WTC11 (cell line): ENCODE measurements around the gene ZNF407. TPM values are rescaled to one million over a fixed set of nuclear protein-coding genes. Genes with fewer than 3 reads are reported as not detected.

Experiments
- ATAC-seq: fragments of 200-7000 bp; cut with Tn5 transposase; 2 replicates; pipeline ENCODE4 v1.10.0; 2021; ENCODE audit warnings: mild to moderate bottlenecking, moderate library complexity
- CTCF ChIA-PET: fragments of 300-600 bp; sonication (Branson Sonifier 250); formaldehyde crosslinking; loops from one replicate; lab custom pipeline; 2021; ENCODE audit warnings: antibody characterized with exemption; lab: Charles Lee
- POLR2A ChIA-PET: fragments of 350-600 bp; sonication (Branson Sonifier 250); formaldehyde crosslinking; loops from one replicate; lab custom pipeline; 2021; ENCODE audit warnings: antibody characterized with exemption; lab: Charles Lee
- DNase-seq: peaks from one replicate; pipeline ENCODE4 v3.0.0; 2021; ENCODE audit warnings: low spot score
- H3K27ac Mint-ChIP-seq: 2 replicates; pipeline ENCODE4 v1.8.0; 2021; ENCODE audit warnings: mixed read lengths
- H3K27me3 Mint-ChIP-seq: 2 replicates; pipeline ENCODE4 v1.8.0; 2021; ENCODE audit warnings: low read depth, mild to moderate bottlenecking, moderate library complexity, mixed read lengths
- H3K36me3 Mint-ChIP-seq: 2 replicates; pipeline ENCODE4 v1.8.0; 2021; ENCODE audit warnings: mixed read lengths
- H3K4me1 Mint-ChIP-seq: 2 replicates; pipeline ENCODE4 v1.8.0; 2022; ENCODE audit warnings: mixed read lengths
- H3K4me3 Mint-ChIP-seq: 2 replicates; pipeline ENCODE4 v1.8.0; 2021; ENCODE audit warnings: mild to moderate bottlenecking, moderate library complexity, mixed read lengths
- H3K9me3 Mint-ChIP-seq: 2 replicates; pipeline ENCODE4 v1.8.0; 2021; ENCODE audit warnings: mixed read lengths
- CREM ChIP-seq: sonication (generic); formaldehyde crosslinking; IDR thresholded peaks from 2 replicates; pipeline ENCODE4 v1.8.1; 2022; ENCODE audit warnings: mild to moderate bottlenecking, missing genetic modification reagents, moderate library complexity
- CTCF ChIP-seq: fragments of 200-600 bp; IDR thresholded peaks from 2 replicates; pipeline ENCODE4 v1.8.0; 2022; ENCODE audit warnings: antibody characterized with exemption
- ELF4 ChIP-seq: sonication (generic); formaldehyde crosslinking; IDR thresholded peaks from 2 replicates; pipeline ENCODE4 v1.8.1; 2022; ENCODE audit warnings: low read depth, mild to moderate bottlenecking, moderate library complexity, missing genetic modification reagents
- ETV6 ChIP-seq: sonication (generic); formaldehyde crosslinking; IDR thresholded peaks from 2 replicates; pipeline ENCODE4 v1.8.1; 2022; ENCODE audit warnings: mild to moderate bottlenecking, missing genetic modification reagents
- FOXP4 ChIP-seq: sonication (generic); formaldehyde crosslinking; IDR thresholded peaks from 2 replicates; pipeline ENCODE4 v1.8.0; 2022; ENCODE audit warnings: mild to moderate bottlenecking, missing genetic modification reagents
- GRHL2 ChIP-seq: fragments of 250-450 bp; sonication (Bioruptor Pico); IDR thresholded peaks from 2 replicates; pipeline ENCODE4 v1.8.0; 2022; ENCODE audit warnings: mild to moderate bottlenecking, moderate library complexity; ENCODE audit not compliant: insufficient replicate concordance, severe bottlenecking
- IRF1 ChIP-seq: sonication (generic); formaldehyde crosslinking; IDR thresholded peaks from 2 replicates; pipeline ENCODE4 v1.8.0; 2023; ENCODE audit warnings: missing genetic modification reagents
- IRF2 ChIP-seq: sonication (generic); formaldehyde crosslinking; IDR thresholded peaks from 2 replicates; pipeline ENCODE4 v1.8.0; 2022; ENCODE audit warnings: low read depth, missing genetic modification reagents, borderline replicate concordance
- MYBL2 ChIP-seq: sonication (generic); formaldehyde crosslinking; IDR thresholded peaks from 2 replicates; pipeline ENCODE4 v1.8.1; 2023; ENCODE audit warnings: mild to moderate bottlenecking, moderate library complexity, missing genetic modification reagents
- TEAD1 ChIP-seq: sonication (generic); formaldehyde crosslinking; IDR thresholded peaks from 2 replicates; pipeline ENCODE4 v1.8.0; 2022; ENCODE audit warnings: mild to moderate bottlenecking, missing genetic modification reagents
- ZBTB43 ChIP-seq: sonication (generic); formaldehyde crosslinking; IDR thresholded peaks from 2 replicates; pipeline ENCODE4 v1.8.1; 2023; ENCODE audit warnings: mild to moderate bottlenecking, missing genetic modification reagents
- ZNF671 ChIP-seq: fragments of 250-450 bp; sonication (Bioruptor Pico); IDR thresholded peaks from 2 replicates; pipeline ENCODE4 v1.8.0; 2021; ENCODE audit warnings: mild to moderate bottlenecking
- total RNA-seq: library from RNA; stranded (reverse); gene quantifications from 3 replicates; pipeline ENCODE4 v1.2.3, GENCODE V29; 2021
- TF ChIP-seq, protein P1 (sequence below): sonication (generic); formaldehyde crosslinking; IDR thresholded peaks from 2 replicates; pipeline ENCODE4 v1.8.1; 2022; ENCODE audit warnings: low read depth, mild to moderate bottlenecking, moderate library complexity, missing genetic modification reagents, borderline replicate concordance
- TF ChIP-seq, protein P2 (sequence below): sonication (generic); formaldehyde crosslinking; conservative IDR thresholded peaks from 2 replicates; pipeline ENCODE4 v1.8.1; 2022; ENCODE audit warnings: mild to moderate bottlenecking, missing genetic modification reagents
- TF ChIP-seq, protein P3 (sequence below): sonication (generic); formaldehyde crosslinking; IDR thresholded peaks from 2 replicates; pipeline ENCODE4 v1.8.1; 2022; ENCODE audit warnings: mild to moderate bottlenecking, moderate library complexity, missing genetic modification reagents
- TF ChIP-seq, protein P4 (sequence below): sonication (generic); formaldehyde crosslinking; IDR thresholded peaks from 2 replicates; pipeline ENCODE4 v1.8.1; 2022; ENCODE audit warnings: missing genetic modification reagents, borderline replicate concordance
- TF ChIP-seq, protein P5 (sequence below): sonication (generic); formaldehyde crosslinking; IDR thresholded peaks from 2 replicates; pipeline ENCODE4 v1.8.1; 2023; ENCODE audit warnings: mild to moderate bottlenecking, missing genetic modification reagents, moderate library complexity
- TF ChIP-seq, protein P6 (sequence below): fragments of 250-450 bp; sonication (Bioruptor Pico); IDR thresholded peaks from 2 replicates; pipeline ENCODE4 v1.9.0; 2021; ENCODE audit warnings: mild to moderate bottlenecking

ZNF407 gene
- total RNA-seq, 1 experiment from 2014 or later, result 6.5 TPM

DNA sequence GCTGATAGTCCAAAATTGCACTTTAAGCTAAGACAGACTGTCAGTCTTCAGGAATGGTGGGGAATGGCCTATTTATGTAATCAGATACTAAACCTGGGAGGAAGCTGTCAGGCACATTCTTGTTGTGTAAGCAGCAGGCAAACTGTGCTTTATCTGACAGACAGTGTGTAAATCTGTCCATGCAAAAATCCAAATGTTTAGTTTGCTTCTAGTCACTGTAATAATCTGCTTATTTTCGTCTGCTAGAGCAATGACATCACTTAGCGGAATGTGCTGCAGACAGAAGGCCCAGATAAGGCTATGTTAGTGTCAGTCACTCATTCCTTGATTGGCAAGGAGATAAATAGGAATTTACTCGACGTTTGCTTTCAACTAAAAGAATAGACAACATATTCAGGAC, 263.5 kb downstream of the ZNF407 start (continued):
- TF ChIP-seq, protein P1, sequence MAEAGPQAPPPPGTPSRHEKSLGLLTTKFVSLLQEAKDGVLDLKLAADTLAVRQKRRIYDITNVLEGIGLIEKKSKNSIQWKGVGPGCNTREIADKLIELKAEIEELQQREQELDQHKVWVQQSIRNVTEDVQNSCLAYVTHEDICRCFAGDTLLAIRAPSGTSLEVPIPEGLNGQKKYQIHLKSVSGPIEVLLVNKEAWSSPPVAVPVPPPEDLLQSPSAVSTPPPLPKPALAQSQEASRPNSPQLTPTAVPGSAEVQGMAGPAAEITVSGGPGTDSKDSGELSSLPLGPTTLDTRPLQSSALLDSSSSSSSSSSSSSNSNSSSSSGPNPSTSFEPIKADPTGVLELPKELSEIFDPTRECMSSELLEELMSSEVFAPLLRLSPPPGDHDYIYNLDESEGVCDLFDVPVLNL (CRISPR knock-in tag), result no peak
- TF ChIP-seq, protein P2, sequence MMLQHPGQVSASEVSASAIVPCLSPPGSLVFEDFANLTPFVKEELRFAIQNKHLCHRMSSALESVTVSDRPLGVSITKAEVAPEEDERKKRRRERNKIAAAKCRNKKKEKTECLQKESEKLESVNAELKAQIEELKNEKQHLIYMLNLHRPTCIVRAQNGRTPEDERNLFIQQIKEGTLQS (CRISPR knock-in tag), result no peak
- no peak for TF ChIP-seq CREM
- TF ChIP-seq, protein P3, sequence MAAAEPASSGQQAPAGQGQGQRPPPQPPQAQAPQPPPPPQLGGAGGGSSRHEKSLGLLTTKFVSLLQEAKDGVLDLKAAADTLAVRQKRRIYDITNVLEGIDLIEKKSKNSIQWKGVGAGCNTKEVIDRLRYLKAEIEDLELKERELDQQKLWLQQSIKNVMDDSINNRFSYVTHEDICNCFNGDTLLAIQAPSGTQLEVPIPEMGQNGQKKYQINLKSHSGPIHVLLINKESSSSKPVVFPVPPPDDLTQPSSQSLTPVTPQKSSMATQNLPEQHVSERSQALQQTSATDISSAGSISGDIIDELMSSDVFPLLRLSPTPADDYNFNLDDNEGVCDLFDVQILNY (CRISPR knock-in tag), result no peak
- no peak for TF ChIP-seq ETV6 (CRISPR knock-in tag)
- no peak for TF ChIP-seq IRF1
- TF ChIP-seq FOXP4 (CRISPR knock-in tag), result no peak
- TF ChIP-seq, protein P4, sequence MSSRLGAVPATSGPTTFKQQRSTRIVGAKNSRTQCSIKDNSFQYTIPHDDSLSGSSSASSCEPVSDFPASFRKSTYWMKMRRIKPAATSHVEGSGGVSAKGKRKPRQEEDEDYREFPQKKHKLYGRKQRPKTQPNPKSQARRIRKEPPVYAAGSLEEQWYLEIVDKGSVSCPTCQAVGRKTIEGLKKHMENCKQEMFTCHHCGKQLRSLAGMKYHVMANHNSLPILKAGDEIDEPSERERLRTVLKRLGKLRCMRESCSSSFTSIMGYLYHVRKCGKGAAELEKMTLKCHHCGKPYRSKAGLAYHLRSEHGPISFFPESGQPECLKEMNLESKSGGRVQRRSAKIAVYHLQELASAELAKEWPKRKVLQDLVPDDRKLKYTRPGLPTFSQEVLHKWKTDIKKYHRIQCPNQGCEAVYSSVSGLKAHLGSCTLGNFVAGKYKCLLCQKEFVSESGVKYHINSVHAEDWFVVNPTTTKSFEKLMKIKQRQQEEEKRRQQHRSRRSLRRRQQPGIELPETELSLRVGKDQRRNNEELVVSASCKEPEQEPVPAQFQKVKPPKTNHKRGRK (CRISPR knock-in tag), result no peak
- no peak for TF ChIP-seq ZBTB43 (CRISPR knock-in tag)
- no peak for TF ChIP-seq GRHL2 (CRISPR knock-in tag)
- no peak for TF ChIP-seq MYBL2 (CRISPR knock-in tag)
- no peak for TF ChIP-seq ZNF671
- TF ChIP-seq, all 79 proteins: peak for 0

- Mint-ChIP-seq H3K27ac (no peak overlapping the region), H3K4me3 (no peak overlapping the region), H3K4me1 (no peaks in the 10 kb centered on the region), H3K27me3 (no peaks in the 10 kb centered on the region), H3K36me3 (no peaks in the 10 kb centered on the region), H3K9me3 (no peaks in the 10 kb centered on the region)
- ATAC-seq, result no peak
- ChIA-PET CTCF (no interaction called here), POLR2A (no interaction called here)
- no peak for DNase-seq
- TF ChIP-seq ELF4 (CRISPR knock-in tag) (no peak), IRF2 (CRISPR knock-in tag) (no peak), TEAD1 (CRISPR knock-in tag) (no peak), CTCF (no peak)
- TF ChIP-seq, protein P5, sequence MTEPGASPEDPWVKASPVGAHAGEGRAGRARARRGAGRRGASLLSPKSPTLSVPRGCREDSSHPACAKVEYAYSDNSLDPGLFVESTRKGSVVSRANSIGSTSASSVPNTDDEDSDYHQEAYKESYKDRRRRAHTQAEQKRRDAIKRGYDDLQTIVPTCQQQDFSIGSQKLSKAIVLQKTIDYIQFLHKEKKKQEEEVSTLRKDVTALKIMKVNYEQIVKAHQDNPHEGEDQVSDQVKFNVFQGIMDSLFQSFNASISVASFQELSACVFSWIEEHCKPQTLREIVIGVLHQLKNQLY (CRISPR knock-in tag), result no peak
- TF ChIP-seq, protein P6, sequence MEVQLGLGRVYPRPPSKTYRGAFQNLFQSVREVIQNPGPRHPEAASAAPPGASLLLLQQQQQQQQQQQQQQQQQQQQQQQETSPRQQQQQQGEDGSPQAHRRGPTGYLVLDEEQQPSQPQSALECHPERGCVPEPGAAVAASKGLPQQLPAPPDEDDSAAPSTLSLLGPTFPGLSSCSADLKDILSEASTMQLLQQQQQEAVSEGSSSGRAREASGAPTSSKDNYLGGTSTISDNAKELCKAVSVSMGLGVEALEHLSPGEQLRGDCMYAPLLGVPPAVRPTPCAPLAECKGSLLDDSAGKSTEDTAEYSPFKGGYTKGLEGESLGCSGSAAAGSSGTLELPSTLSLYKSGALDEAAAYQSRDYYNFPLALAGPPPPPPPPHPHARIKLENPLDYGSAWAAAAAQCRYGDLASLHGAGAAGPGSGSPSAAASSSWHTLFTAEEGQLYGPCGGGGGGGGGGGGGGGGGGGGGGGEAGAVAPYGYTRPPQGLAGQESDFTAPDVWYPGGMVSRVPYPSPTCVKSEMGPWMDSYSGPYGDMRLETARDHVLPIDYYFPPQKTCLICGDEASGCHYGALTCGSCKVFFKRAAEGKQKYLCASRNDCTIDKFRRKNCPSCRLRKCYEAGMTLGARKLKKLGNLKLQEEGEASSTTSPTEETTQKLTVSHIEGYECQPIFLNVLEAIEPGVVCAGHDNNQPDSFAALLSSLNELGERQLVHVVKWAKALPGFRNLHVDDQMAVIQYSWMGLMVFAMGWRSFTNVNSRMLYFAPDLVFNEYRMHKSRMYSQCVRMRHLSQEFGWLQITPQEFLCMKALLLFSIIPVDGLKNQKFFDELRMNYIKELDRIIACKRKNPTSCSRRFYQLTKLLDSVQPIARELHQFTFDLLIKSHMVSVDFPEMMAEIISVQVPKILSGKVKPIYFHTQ (CRISPR knock-in tag), result no peak
- TF ChIP-seq, protein P4 (CRISPR knock-in tag), result no peak
Observed at GRCh38 chr18:74862094-74862493, 264.4 kb downstream of the ZNF407 start.
